ENCODE measurements around the gene OLIG1. TPM values are rescaled to one million over a fixed set of nuclear protein-coding genes. Genes with fewer than 3 reads are reported as not detected.

OLIG1 gene
- total RNA-seq, 2 experiments from 2014 or later: not detected

GRCh38 chr21:33089395-33090119, 19.6 kb downstream of the OLIG1 start:
- intact Hi-C loops (cut with DNase I, micrococcal nuclease): no loop called here
- TF ChIP-seq, protein P1, sequence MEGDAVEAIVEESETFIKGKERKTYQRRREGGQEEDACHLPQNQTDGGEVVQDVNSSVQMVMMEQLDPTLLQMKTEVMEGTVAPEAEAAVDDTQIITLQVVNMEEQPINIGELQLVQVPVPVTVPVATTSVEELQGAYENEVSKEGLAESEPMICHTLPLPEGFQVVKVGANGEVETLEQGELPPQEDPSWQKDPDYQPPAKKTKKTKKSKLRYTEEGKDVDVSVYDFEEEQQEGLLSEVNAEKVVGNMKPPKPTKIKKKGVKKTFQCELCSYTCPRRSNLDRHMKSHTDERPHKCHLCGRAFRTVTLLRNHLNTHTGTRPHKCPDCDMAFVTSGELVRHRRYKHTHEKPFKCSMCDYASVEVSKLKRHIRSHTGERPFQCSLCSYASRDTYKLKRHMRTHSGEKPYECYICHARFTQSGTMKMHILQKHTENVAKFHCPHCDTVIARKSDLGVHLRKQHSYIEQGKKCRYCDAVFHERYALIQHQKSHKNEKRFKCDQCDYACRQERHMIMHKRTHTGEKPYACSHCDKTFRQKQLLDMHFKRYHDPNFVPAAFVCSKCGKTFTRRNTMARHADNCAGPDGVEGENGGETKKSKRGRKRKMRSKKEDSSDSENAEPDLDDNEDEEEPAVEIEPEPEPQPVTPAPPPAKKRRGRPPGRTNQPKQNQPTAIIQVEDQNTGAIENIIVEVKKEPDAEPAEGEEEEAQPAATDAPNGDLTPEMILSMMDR (IDR thresholded peaks at IDR 0.05): no peak
- H3K4me3 ChIP-seq (ENCODE audit: low read length): no peak overlapping the region
- DNase-seq (peak in 2 of 14 experiments; percentile 47 to 67), ATAC-seq (ENCODE audit: poor library complexity) (no peak)
- H3K27ac ChIP-seq (ENCODE audit: low read depth in 1 of 2, low read length in 2 of 2): no peak overlapping the region
- H3K4me3 Mint-ChIP-seq: no peak overlapping the region
- ChIA-PET POLR2A (no interaction called here), CTCF (interaction anchor here (1.4 kb wide), 1 partner anchor 23 kb away, joined by 3 read pairs; no protein-coding TSS in a partner anchor)
- H3K27ac Mint-ChIP-seq: no peak overlapping the region
- H3K4me1 ChIP-seq (ENCODE audit: insufficient read depth, low read length): no peaks in the 10 kb centered on the region
- H3K9me3 ChIP-seq (ENCODE audit: control insufficient read depth in 1 of 2, insufficient read depth in 1 of 2, low read length in 2 of 2): no peaks in the 10 kb centered on the region
- no peaks in the 10 kb centered on the region for H3K4me1 Mint-ChIP-seq (ENCODE audit: low read depth)
- no peaks in the 10 kb centered on the region for H3K9me3 Mint-ChIP-seq
- H3K36me3 Mint-ChIP-seq (ENCODE audit: low read depth): no peaks in the 10 kb centered on the region
- peaks cover 9% of the 10 kb centered on the region for H3K27me3 Mint-ChIP-seq
- H3K27me3 ChIP-seq (ENCODE audit: control insufficient read depth in 1 of 2, insufficient read depth in 2 of 2, low read length in 2 of 2): peaks cover 0 to 4% of the 10 kb centered on the region in 2 experiments
- no peaks in the 10 kb centered on the region for H3K36me3 ChIP-seq (ENCODE audit: insufficient read depth, low read length)

GRCh38 chr21:33096426-33096825, 26.5 kb downstream of the OLIG1 start:
- POLR2A ChIA-PET: no interaction called here
- intact Hi-C loops (cut with DNase I, micrococcal nuclease): no loop called here
- Histone ChIP-seq H3K4me3 (ENCODE audit: low read length) (no peak overlapping the region), H3K27ac (ENCODE audit: low read depth in 1 of 2, low read length in 2 of 2) (no peak overlapping the region), H3K9me3 (ENCODE audit: control insufficient read depth in 1 of 2, insufficient read depth in 1 of 2, low read length in 2 of 2) (no peaks in the 10 kb centered on the region), H3K4me1 (ENCODE audit: insufficient read depth, low read length) (no peaks in the 10 kb centered on the region), H3K27me3 (ENCODE audit: control insufficient read depth in 1 of 2, insufficient read depth in 2 of 2, low read length in 2 of 2) (no peaks in the 10 kb centered on the region), H3K36me3 (ENCODE audit: insufficient read depth, low read length) (no peaks in the 10 kb centered on the region)
- Mint-ChIP-seq H3K27me3 (no peaks in the 10 kb centered on the region), H3K4me3 (no peak overlapping the region), H3K36me3 (ENCODE audit: low read depth) (no peaks in the 10 kb centered on the region), H3K9me3 (no peaks in the 10 kb centered on the region), H3K27ac (no peak overlapping the region), H3K4me1 (ENCODE audit: low read depth) (no peaks in the 10 kb centered on the region)
- CTCF ChIA-PET: interaction anchor here (0.6 kb wide), 1 partner anchor 9 kb away, joined by 3 read pairs; no protein-coding TSS in a partner anchor
- ATAC-seq (ENCODE audit: poor library complexity): no peak
- DNase-seq: no peak
- TF ChIP-seq, protein P1 (IDR thresholded peaks at IDR 0.05): no peak

DNA sequence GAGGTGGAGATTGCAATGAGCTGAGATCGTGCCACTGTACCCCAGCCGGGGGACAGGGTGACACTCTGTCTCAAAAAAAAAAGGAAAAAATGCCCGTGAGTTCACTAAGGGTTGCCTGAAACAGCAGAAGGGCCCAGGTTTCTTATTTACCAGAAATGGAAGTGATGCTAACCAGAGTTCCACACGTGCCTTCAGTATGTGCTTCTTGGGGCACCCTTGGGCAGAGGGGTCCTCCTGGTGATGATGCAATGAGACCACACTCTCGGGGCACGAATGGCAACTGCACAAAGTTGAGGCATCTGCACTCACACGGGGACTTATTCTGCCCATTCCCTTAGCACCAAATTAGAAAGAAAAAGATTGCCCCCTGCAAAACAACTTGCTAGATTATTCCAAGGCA, 29.2 kb downstream of the OLIG1 start:
- CTCF ChIA-PET: no interaction called here
- Mint-ChIP-seq H3K4me1 (ENCODE audit: low read depth) (no peaks in the 10 kb centered on the region), H3K9me3 (no peaks in the 10 kb centered on the region), H3K27me3 (no peaks in the 10 kb centered on the region), H3K4me3 (no peak overlapping the region), H3K36me3 (ENCODE audit: low read depth) (no peaks in the 10 kb centered on the region), H3K27ac (no peak overlapping the region)
- no peaks in the 10 kb centered on the region for H3K9me3 ChIP-seq (ENCODE audit: control insufficient read depth in 1 of 2, insufficient read depth in 1 of 2, low read length in 2 of 2)
- H3K27ac ChIP-seq (ENCODE audit: low read depth in 1 of 2, low read length in 2 of 2): no peak overlapping the region
- POLR2A ChIA-PET: no interaction called here
- ATAC-seq (ENCODE audit: poor library complexity) (no peak), DNase-seq (no peak)
- H3K36me3 ChIP-seq (ENCODE audit: insufficient read depth, low read length): no peaks in the 10 kb centered on the region
- intact Hi-C loops (cut with DNase I, micrococcal nuclease): no loop called here
- TF ChIP-seq, protein P1 (IDR thresholded peaks at IDR 0.05): no peak
- no peaks in the 10 kb centered on the region for H3K4me1 ChIP-seq (ENCODE audit: insufficient read depth, low read length)
- no peak overlapping the region for H3K4me3 ChIP-seq (ENCODE audit: low read length)
- peaks cover 0 to 5% of the 10 kb centered on the region in 2 experiments for H3K27me3 ChIP-seq (ENCODE audit: control insufficient read depth in 1 of 2, insufficient read depth in 2 of 2, low read length in 2 of 2)

Measured in CD4-positive, alpha-beta T cell (primary cell).